AG10803 (cell line): ENCODE results near the gene OR1D5.
A peak's percentile ranks its signal among the peaks of the same experiment; 100 is the strongest.
"Not testable (repeated sequence)": the region's sequence is repeated elsewhere in the genome, so short reads cannot be mapped to it uniquely, and the experiment has no call there.

ENCODE experiments used
- DNase-seq: peaks from one replicate; pipeline ENCODE4 v3.0.0; 2010; ENCODE audit warnings: low read depth
- H3K4me3 ChIP-seq: 2 replicates; pipeline ENCODE4 v1.5.1; 2011; ENCODE audit warnings: mild to moderate bottlenecking, low read length, control low read depth
- CTCF ChIP-seq: conservative IDR thresholded peaks from 2 replicates; pipeline ENCODE4 v1.5.1; 2011; ENCODE audit warnings: mild to moderate bottlenecking, low read length, control low read depth, inconsistent platforms

The OR1D5 gene

GRCh38 chr17:3035256-3035967 lies 28.0 kb downstream of the OR1D5 start:
- H3K4me3 ChIP-seq: no peak overlapping the region
- no peak for DNase-seq
- TF ChIP-seq CTCF: no peak

- H3K4me3 ChIP-seq: no peak overlapping the region
- no peak for TF ChIP-seq CTCF
- no peak for DNase-seq
Measured at GRCh38 chr17:3034578-3034920, 28.9 kb downstream of the OR1D5 start.

GRCh38 chr17:3033741-3034577 lies 29.4 kb downstream of the OR1D5 start:
- no peak for DNase-seq
- TF ChIP-seq CTCF: no peak
- no peak overlapping the region for H3K4me3 ChIP-seq

GRCh38 chr17:3033248-3033640 lies 30.2 kb downstream of the OR1D5 start:
- DNase-seq: no peak
- no peak for TF ChIP-seq CTCF

GRCh38 chr17:3032258-3033247 lies 30.9 kb downstream of the OR1D5 start:
- H3K4me3 ChIP-seq: no peak overlapping the region
- DNase-seq: no peak
- TF ChIP-seq CTCF: no peak

More at GRCh38 chr17:3033248-3033640, 30.2 kb downstream of the OR1D5 start:
- no peak overlapping the region for H3K4me3 ChIP-seq

- H3K4me3 ChIP-seq, DNase-seq: not testable (repeated sequence)
Measured at GRCh38 chr17:3030852-3031470, 32.4 kb downstream of the OR1D5 start.

- TF ChIP-seq CTCF: no peak
- DNase-seq: peak; percentile 53
- no peak overlapping the region for H3K4me3 ChIP-seq
Measured at GRCh38 chr17:3030096-3030495, 33.3 kb downstream of the OR1D5 start.
